GM23338 (cell line): ENCODE results near the gene AOPEP. TPM values are rescaled to one million over a fixed set of nuclear protein-coding genes. Genes with fewer than 3 reads are reported as not detected.

Source experiments
- ATAC-seq: fragments of 200-7000 bp; cut with Tn5 transposase; 3 replicates; pipeline ENCODE4 v1.9.1; 2020
- DNase-seq: peaks from one replicate; pipeline ENCODE4 v3.0.0-alpha.2; 2015; ENCODE audit warnings: low spot score
- H2AFZ ChIP-seq: fragments of 200-600 bp; sonication (generic); 2 replicates; pipeline ENCODE4 v1.8.0; 2016; ENCODE audit warnings: antibody characterized with exemption, mild to moderate bottlenecking, moderate library complexity
- H3F3A ChIP-seq: fragments of 200-600 bp; sonication (generic); replicated peaks from 2 replicates; pipeline ENCODE4 v1.8.0; 2017; ENCODE audit warnings: antibody characterized with exemption, mixed run types, low read depth
- H3K27ac ChIP-seq: fragments of 200-600 bp; sonication (generic); 2 replicates; pipeline ENCODE4 v1.6.1; 2016; ENCODE audit warnings: low read depth
- H3K27me3 ChIP-seq: fragments of 200-600 bp; sonication (generic); 2 replicates; pipeline ENCODE4 v1.8.0; 2016; ENCODE audit warnings: mild to moderate bottlenecking, mixed run types, moderate library complexity; ENCODE audit not compliant: insufficient read depth
- H3K36me3 ChIP-seq: fragments of 200-600 bp; sonication (generic); 2 replicates; pipeline ENCODE4 v1.8.0; 2016; ENCODE audit warnings: mild to moderate bottlenecking; ENCODE audit not compliant: insufficient read depth
- H3K4me1 ChIP-seq: fragments of 200-600 bp; sonication (generic); 2 replicates; pipeline ENCODE4 v1.8.0; 2016; ENCODE audit warnings: mild to moderate bottlenecking, moderate library complexity; ENCODE audit not compliant: insufficient read depth
- H3K4me2 ChIP-seq: fragments of 200-600 bp; sonication (generic); 2 replicates; pipeline ENCODE4 v1.7.1; 2017; ENCODE audit warnings: mixed run types
- H3K4me3 ChIP-seq: fragments of 200-600 bp; sonication (generic); 2 replicates; pipeline ENCODE4 v1.6.1; 2016; ENCODE audit warnings: mixed run types
- H3K79me2 ChIP-seq: fragments of 200-600 bp; sonication (generic); replicated peaks from 2 replicates; pipeline ENCODE4 v1.8.0; 2017; ENCODE audit warnings: mild to moderate bottlenecking; ENCODE audit not compliant: insufficient read depth
- H3K9me2 ChIP-seq: fragments of 200-600 bp; sonication (generic); 2 replicates; pipeline ENCODE4 v1.8.0; 2017; ENCODE audit not compliant: insufficient read depth
- H4K20me1 ChIP-seq: fragments of 200-600 bp; sonication (generic); replicated peaks from 2 replicates; pipeline ENCODE4 v1.8.0; 2017; ENCODE audit warnings: mild to moderate bottlenecking; ENCODE audit not compliant: insufficient read depth
- H3K27ac Mint-ChIP-seq: 2 replicates; pipeline ENCODE4 v1.8.0; 2020; ENCODE audit warnings: inconsistent platforms, mild to moderate bottlenecking, moderate library complexity, mixed read lengths
- H3K27me3 Mint-ChIP-seq: 3 replicates; pipeline ENCODE4 v1.8.0; 2022; ENCODE audit warnings: low read depth, mild to moderate bottlenecking, moderate library complexity, mixed read lengths, inconsistent platforms; ENCODE audit not compliant: insufficient read depth, poor library complexity
- H3K36me3 Mint-ChIP-seq: 3 replicates; pipeline ENCODE4 v1.8.0; 2021; ENCODE audit warnings: low read depth, mild to moderate bottlenecking, inconsistent platforms, moderate library complexity, mixed read lengths
- H3K4me1 Mint-ChIP-seq: 3 replicates; pipeline ENCODE4 v1.8.0; 2020; ENCODE audit warnings: mild to moderate bottlenecking, inconsistent platforms, mixed read lengths
- H3K4me3 Mint-ChIP-seq: 3 replicates; pipeline ENCODE4 v1.8.0; 2021; ENCODE audit warnings: moderate library complexity, mild to moderate bottlenecking, inconsistent platforms, mixed read lengths
- H3K9me3 Mint-ChIP-seq: 3 replicates; pipeline ENCODE4 v1.8.0; 2020; ENCODE audit warnings: moderate library complexity, mild to moderate bottlenecking, inconsistent platforms, mixed read lengths
- CREB1 ChIP-seq: fragments of 250-450 bp; sonication (Bioruptor Pico); IDR thresholded peaks from 2 replicates; pipeline ENCODE4 v1.5.0; 2020; ENCODE audit warnings: low read depth, mild to moderate bottlenecking, moderate library complexity
- CTCF ChIP-seq, 2 experiments: fragments of 200-600 bp in 1 of 2; sonication (generic) in 1 of 2; conservative IDR thresholded peaks; 2 replicates each; pipeline versions ENCODE4 v1.5.1 to v1.6.1; 2016 to 2017; ENCODE audit warnings: antibody characterized with exemption in 2 of 2, low read depth in 2 of 2, mild to moderate bottlenecking in 2 of 2, moderate library complexity in 1 of 2
- EZH2 ChIP-seq: fragments of 200-600 bp; sonication (generic); IDR thresholded peaks from one replicate; pipeline ENCODE4 v1.8.0; 2017; ENCODE audit warnings: antibody characterized with exemption, mild to moderate bottlenecking, low read depth; ENCODE audit not compliant: unreplicated experiment
- EZH2phosphoT487 ChIP-seq: fragments of 200-600 bp; sonication (generic); IDR thresholded peaks from one replicate; pipeline ENCODE4 v1.8.1; 2018; ENCODE audit warnings: antibody characterized with exemption; ENCODE audit not compliant: unreplicated experiment
- JUNB ChIP-seq: IDR thresholded peaks from one replicate; pipeline ENCODE4 v1.6.1; 2016; ENCODE audit warnings: antibody characterized with exemption; ENCODE audit not compliant: unreplicated experiment
- NANOG ChIP-seq: IDR thresholded peaks from 2 replicates; pipeline ENCODE4 v1.6.1; 2016; ENCODE audit warnings: antibody characterized with exemption, borderline replicate concordance
- POLR2AphosphoS5 ChIP-seq: IDR thresholded peaks from 2 replicates; pipeline ENCODE4 v1.6.1; 2016; ENCODE audit warnings: antibody characterized with exemption, low read depth
- STAT1 ChIP-seq: IDR thresholded peaks from one replicate; pipeline ENCODE4 v1.6.1; 2016; ENCODE audit warnings: antibody characterized with exemption; ENCODE audit not compliant: unreplicated experiment
- ZNF114 ChIP-seq: fragments of 250-450 bp; sonication (Bioruptor Pico); IDR thresholded peaks from 2 replicates; pipeline ENCODE4 v1.5.0; 2020; ENCODE audit warnings: mild to moderate bottlenecking, moderate library complexity
- ZNF331 ChIP-seq: fragments of 250-450 bp; sonication (Bioruptor Pico); IDR thresholded peaks from 2 replicates; pipeline ENCODE4 v1.5.0; 2020; ENCODE audit warnings: low read depth, mild to moderate bottlenecking, moderate library complexity
- ZNF462 ChIP-seq: fragments of 250-450 bp; sonication (Bioruptor Pico); IDR thresholded peaks from 2 replicates; pipeline ENCODE4 v1.5.0; 2020; ENCODE audit warnings: mild to moderate bottlenecking, moderate library complexity
- polyA plus RNA-seq: library from polyadenylated mRNA; unstranded; fragments of >200 nt; fragmentation: Nextera tagmentation; extraction: Ambion mirVana; gene quantifications from 2 replicates; pipeline ENCODE4 v1.2.1, GENCODE V29; 2016
- total RNA-seq: library from RNA; depleted of rRNA; stranded (reverse); fragments of >200 nt; shearing (Covaris generic); gene quantifications from 2 replicates; pipeline ENCODE4 v1.2.3, GENCODE V29; 2014
- TF ChIP-seq, protein P1 (sequence below): IDR thresholded peaks from one replicate; pipeline ENCODE4 v1.6.1; 2018; ENCODE audit warnings: antibody characterized with exemption; ENCODE audit not compliant: unreplicated experiment
- TF ChIP-seq, protein P2 (sequence below): IDR thresholded peaks from 2 replicates; pipeline ENCODE4 v1.6.1; 2016; ENCODE audit warnings: antibody characterized with exemption

AOPEP gene
- total and polyA plus RNA-seq, 2 experiments from 2014 or later: 7.0 to 16.5 TPM

GRCh38 chr9:94780516-94780950 is 54.0 kb downstream of the AOPEP start:
- H3K4me2 ChIP-seq: no peak overlapping the region
- no peak overlapping the region for H3K27ac Mint-ChIP-seq
- no peak for TF ChIP-seq EZH2
- TF ChIP-seq CTCF (conservative IDR thresholded peaks at IDR 0.05; ENCODE audit: low read depth in 2 of 2): no peak
- TF ChIP-seq NANOG: no peak
- no peak for TF ChIP-seq STAT1
- TF ChIP-seq CREB1 (CRISPR knock-in tag): no peak
- TF ChIP-seq, protein P1, sequence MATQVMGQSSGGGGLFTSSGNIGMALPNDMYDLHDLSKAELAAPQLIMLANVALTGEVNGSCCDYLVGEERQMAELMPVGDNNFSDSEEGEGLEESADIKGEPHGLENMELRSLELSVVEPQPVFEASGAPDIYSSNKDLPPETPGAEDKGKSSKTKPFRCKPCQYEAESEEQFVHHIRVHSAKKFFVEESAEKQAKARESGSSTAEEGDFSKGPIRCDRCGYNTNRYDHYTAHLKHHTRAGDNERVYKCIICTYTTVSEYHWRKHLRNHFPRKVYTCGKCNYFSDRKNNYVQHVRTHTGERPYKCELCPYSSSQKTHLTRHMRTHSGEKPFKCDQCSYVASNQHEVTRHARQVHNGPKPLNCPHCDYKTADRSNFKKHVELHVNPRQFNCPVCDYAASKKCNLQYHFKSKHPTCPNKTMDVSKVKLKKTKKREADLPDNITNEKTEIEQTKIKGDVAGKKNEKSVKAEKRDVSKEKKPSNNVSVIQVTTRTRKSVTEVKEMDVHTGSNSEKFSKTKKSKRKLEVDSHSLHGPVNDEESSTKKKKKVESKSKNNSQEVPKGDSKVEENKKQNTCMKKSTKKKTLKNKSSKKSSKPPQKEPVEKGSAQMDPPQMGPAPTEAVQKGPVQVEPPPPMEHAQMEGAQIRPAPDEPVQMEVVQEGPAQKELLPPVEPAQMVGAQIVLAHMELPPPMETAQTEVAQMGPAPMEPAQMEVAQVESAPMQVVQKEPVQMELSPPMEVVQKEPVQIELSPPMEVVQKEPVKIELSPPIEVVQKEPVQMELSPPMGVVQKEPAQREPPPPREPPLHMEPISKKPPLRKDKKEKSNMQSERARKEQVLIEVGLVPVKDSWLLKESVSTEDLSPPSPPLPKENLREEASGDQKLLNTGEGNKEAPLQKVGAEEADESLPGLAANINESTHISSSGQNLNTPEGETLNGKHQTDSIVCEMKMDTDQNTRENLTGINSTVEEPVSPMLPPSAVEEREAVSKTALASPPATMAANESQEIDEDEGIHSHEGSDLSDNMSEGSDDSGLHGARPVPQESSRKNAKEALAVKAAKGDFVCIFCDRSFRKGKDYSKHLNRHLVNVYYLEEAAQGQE: no peak
- TF ChIP-seq ZNF462 (CRISPR knock-in tag): no peak
- TF ChIP-seq POLR2AphosphoS5: no peak
- no peak for TF ChIP-seq EZH2phosphoT487
- no peak for TF ChIP-seq JUNB
- TF ChIP-seq ZNF114 (CRISPR knock-in tag): no peak
- TF ChIP-seq ZNF331 (CRISPR knock-in tag): no peak
- TF ChIP-seq, protein P2, sequence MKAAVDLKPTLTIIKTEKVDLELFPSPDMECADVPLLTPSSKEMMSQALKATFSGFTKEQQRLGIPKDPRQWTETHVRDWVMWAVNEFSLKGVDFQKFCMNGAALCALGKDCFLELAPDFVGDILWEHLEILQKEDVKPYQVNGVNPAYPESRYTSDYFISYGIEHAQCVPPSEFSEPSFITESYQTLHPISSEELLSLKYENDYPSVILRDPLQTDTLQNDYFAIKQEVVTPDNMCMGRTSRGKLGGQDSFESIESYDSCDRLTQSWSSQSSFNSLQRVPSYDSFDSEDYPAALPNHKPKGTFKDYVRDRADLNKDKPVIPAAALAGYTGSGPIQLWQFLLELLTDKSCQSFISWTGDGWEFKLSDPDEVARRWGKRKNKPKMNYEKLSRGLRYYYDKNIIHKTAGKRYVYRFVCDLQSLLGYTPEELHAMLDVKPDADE: no peak
- no peaks in the 10 kb centered on the region for H3K36me3 ChIP-seq
- H3K4me1 ChIP-seq: no peaks in the 10 kb centered on the region
- no peaks in the 10 kb centered on the region for H3K27me3 Mint-ChIP-seq
- no peaks in the 10 kb centered on the region for H4K20me1 ChIP-seq
- no peaks in the 10 kb centered on the region for H3K27me3 ChIP-seq
- H3K36me3 Mint-ChIP-seq: no peaks in the 10 kb centered on the region
- H3K9me3 Mint-ChIP-seq: no peaks in the 10 kb centered on the region
- H3K79me2 ChIP-seq: no peaks in the 10 kb centered on the region
- H2AFZ ChIP-seq: no peak overlapping the region
- H3F3A ChIP-seq: no peaks in the 10 kb centered on the region
- no peak overlapping the region for H3K4me3 Mint-ChIP-seq
- DNase-seq (no peak), ATAC-seq (no peak)
- H3K9me2 ChIP-seq: no peaks in the 10 kb centered on the region
- H3K27ac ChIP-seq: no peak overlapping the region
- no peak overlapping the region for H3K4me3 ChIP-seq
- H3K4me1 Mint-ChIP-seq: peaks cover 8% of the 10 kb centered on the region; the same call in 2 of the 3 replicates
